Raji (cell line): ENCODE measurements around the gene KLF13.

ENCODE experiments used
- POLR2A ChIP-seq: IDR thresholded peaks from 2 replicates; pipeline ENCODE4 v1.6.1; 2011; ENCODE audit warnings: low read depth, low read length, control low read depth; ENCODE audit not compliant: insufficient read depth

KLF13 gene

GRCh38 chr15:31367021-31367729, 40.5 kb downstream of the KLF13 start:
- TF ChIP-seq POLR2A: no peak

GRCh38 chr15:31367730-31368344, 41.2 kb downstream of the KLF13 start:
- TF ChIP-seq POLR2A: no peak

DNA sequence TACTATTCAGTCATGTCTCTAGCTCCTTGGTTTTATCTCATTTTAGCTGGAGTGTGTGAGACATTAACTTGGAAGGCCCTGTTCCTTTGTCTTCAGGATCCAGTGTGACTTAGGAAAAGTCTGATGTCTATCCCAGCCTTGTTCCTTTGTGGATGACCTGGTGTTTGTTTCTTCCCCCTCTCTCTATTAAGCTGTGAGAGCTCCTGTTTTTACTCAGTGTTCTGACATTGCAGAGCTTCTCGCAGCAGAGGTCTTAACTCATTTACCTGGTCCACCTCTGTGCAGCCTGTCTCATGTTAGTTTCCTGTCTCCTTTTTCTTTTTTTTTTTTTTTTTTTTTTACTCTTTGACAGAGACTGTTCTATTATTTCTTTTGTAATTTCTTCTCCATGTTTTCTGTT, 43.1 kb downstream of the KLF13 start:
- no peak for TF ChIP-seq POLR2A

- no peak for TF ChIP-seq POLR2A
Measured at GRCh38 chr15:31371520-31372240, 45.0 kb downstream of the KLF13 start.

- no peak for TF ChIP-seq POLR2A
Measured at GRCh38 chr15:31372635-31373091, 46.0 kb downstream of the KLF13 start.

DNA sequence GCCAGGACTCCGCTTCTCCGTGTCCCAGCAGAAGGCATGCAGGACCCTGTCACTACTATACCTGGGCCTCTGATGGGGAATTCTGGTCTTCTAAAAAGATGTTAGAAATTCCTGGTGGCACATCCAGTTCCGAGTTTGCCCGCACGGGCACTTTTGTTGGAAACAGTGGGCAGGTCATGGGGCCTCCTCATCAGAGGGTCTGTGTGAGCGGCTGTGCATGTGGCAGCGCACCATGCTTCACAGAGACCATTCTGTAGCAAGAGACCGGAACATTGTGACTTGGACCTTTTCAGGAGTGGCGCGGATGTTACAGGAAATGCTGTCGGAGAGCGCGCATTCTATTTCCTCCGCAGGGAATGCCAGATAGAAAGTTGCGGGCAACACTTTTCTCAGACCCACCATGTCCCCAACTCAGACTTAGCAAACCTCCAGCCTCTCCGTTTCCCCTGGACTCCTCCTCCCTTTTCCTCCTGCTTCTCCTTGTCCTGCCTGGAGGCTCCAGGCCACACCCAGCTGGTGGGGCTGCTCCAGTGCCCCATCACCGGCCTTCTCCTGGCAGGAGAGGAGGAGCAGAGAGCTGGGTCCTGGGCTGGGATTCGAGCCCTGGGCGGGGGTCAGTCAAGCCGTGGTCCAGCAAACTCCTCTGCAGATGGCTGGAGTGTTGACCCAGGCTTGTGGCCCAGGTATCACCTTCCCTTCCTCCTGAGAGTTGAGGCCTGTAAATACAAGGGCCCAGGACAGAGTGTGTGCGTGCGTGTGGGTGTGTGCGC, 46.6 kb downstream of the KLF13 start:
- no peak for TF ChIP-seq POLR2A

DNA sequence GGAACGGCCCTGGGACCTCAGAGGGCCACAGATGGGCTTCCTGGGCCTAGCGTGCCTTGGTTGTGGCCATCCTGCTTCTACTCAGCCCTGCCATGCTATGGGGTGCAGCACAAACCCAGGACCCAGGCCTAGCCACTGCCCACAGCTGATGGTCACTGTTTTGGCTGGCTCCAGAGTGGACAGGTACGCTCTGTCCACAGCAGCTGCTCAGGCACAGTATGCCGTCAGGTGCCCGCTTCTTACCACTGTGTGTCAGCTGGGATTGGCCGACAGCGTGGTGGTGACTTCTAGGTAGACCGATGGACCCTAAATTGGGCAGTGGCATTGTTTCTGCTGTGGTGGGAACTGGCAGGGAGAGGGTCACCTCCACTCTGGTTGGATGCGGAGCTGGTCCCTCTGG, 47.3 kb downstream of the KLF13 start:
- TF ChIP-seq POLR2A: no peak

DNA sequence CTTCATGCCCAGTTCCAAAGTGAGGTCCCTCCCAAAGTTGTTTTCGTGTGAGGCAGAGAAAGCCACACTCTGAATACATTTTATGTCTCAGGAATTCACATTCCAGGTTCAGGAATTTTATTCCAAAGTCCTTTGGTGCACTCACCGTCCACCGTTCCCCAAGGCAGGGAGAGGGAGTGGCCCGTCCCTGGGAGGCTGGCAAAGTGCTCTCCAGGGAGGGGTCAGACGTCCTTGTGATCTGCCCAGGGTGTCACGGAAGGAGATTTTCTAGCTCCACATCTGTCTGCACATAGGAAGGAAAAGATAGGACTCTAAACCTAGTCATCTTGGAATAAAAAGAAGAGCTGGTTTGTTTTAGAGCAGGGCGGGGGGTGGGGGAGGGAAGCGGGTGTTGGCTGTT, 47.9 kb downstream of the KLF13 start:
- no peak for TF ChIP-seq POLR2A

- no peak for TF ChIP-seq POLR2A
Measured at GRCh38 chr15:31374986-31375385, 48.4 kb downstream of the KLF13 start.

DNA sequence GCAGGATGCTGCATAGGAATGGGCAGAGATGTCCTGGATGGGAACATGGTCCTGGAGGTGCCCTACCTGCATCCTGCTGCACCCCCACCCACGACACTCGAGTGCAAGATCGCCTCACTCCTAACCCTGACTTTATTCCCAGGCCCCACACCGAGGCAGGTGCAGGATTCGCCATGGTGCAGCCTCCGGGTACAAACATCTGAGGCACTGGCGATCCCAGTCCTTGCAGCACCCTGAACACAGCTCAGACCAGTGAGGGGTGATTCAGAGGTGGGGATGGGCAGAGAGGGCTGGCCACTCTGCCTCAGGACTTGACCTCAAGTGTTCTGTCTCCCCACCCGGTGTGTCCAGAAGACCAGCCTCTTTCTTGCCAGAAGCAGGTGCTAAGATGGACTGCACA, 49.1 kb downstream of the KLF13 start:
- TF ChIP-seq POLR2A: no peak

GRCh38 chr15:31376511-31376910, 49.9 kb downstream of the KLF13 start:
- no peak for TF ChIP-seq POLR2A

DNA sequence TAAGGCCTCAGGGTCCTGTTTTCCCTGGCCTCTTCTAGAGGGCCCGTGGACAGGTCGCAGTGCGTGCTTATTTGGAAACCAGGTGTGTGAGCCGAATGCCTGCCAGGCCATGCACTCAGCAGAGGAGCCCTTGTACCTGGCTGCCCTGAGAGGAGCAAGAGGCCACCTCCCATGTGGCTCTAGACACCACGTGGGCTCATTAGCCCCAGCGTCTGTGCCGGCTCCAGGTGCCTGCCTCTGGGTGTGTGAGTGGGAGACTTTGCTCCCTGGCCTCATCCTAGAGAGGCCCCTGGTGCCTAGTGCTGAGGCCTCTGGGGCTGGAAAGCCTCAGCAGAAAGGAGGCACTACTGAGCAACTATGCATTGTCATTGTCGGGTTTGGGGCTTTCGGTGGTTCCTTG, 50.4 kb downstream of the KLF13 start:
- TF ChIP-seq POLR2A: no peak

DNA sequence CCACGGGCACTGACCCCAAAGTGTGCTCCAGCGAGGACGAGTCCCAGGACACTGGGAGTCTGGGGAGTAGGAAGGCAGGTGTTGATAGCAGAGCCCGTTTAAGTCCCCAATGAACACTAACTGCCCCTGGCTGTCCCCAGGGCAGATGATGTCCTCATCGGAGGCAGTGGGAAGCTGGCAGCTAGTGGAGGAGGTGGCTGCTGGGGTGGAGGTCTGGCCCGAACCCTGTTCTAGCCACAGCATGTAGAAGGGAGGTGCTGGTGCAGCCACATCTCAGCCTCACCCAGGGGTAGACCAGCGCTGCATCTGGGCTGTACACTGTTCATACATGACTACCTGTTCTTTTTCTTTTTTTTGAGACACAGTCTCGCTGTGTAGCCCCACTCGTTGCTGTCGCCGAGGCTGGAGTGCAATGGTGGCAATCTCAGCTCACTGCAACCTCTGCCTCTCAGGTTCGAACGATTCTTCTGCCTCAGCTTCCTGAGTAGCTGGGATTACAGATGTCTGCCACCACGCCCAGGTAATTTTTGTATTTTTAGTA, 51.8 kb downstream of the KLF13 start:
- no peak for TF ChIP-seq POLR2A

DNA sequence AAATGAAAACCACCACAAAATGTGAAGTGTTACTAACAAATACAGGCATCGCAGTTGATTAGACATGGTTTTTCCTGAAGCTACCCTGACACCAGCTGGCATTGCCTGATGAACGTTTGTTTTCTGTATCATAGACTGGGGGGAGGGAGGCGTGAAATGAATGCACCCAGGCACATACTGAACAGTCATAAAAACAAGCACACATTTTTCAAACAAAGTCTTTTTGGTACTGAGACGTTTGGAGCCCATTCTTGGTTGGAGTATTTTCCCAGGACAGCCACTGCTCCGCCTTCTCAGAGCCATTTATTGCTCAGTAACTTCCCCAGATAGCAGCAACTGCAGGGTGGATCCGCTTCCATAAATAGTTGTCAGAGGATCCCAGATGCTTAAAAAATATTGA, 52.4 kb downstream of the KLF13 start:
- TF ChIP-seq POLR2A: no peak

- TF ChIP-seq POLR2A: no peak
Measured at GRCh38 chr15:31379577-31379976, 52.9 kb downstream of the KLF13 start.

DNA sequence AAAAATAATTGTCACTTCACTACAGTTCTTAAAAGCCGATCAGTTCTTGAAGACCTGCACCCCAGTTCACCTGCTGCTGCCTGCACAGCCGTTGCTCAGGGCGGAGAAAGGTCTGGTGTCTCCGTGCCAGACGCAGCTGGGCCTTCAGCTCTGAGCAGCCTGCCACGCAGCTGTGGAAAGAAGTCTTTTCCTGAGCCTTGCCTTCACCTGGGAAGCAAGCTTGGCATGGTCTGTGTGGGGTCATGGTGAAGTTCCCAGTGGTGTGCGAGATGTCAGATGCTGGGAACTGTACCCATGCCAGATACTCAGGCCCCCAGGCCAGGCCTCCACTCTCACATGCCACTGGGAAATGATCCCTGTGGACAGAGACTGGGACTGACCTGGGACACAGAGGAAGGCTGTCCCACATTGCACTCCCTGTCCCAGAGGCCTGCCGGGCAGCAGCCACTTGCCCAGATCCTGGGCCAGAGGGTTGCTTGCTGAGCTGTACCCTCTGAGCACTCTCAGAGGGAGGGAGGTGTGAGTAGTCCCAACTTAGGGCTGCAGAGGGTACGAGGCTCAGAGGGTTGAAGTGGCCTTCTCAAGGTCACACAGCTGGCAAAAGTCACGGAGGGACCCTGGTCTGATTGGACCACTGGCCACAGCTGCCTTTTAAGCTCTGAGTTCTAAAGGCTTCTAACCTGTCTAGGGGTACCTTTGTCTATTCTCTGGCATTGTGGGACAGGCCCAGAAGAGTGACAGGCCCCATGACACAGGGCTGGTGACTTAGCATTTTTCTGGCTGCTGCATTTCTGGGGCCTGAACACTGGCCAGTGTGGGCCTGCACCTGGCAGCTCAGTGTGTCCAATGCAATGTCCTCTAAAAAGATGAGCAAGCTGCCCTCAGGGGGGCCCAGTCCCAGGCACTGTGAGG, 55.4 kb downstream of the KLF13 start:
- TF ChIP-seq POLR2A: no peak
